IPS DF 4.7 (cell line): ENCODE results near the gene VEZT.
"Not testable (repeated sequence)": the region's sequence is repeated elsewhere in the genome, so short reads cannot be mapped to it uniquely, and the experiment has no call there.

Experiments used
- DNase-seq: peaks from one replicate; pipeline ENCODE4 v3.0.0-alpha.2; 2013; ENCODE audit warnings: low spot score; ENCODE audit errors: extremely low read depth

VEZT gene

DNA sequence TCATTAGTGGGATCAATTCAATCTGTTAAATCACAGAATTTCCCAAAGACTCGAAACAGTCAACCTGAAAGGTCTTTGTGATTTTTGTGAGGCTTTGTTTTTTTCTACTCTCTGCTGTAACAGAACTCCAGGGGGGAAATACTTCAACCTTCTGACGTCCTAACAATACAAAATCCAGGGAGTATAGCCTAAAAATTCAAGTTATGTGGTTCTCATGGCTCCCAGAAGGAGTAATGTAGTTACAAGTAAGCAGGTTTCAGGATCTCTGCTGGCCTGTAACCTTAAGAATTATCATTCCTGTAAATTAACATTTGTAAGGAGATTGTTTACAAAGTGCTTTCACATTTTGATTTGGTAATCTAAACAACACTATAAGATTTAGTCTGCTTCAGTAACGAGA, 39.9 kb downstream of the VEZT start:
- peak; percentile 7 for DNase-seq

DNA sequence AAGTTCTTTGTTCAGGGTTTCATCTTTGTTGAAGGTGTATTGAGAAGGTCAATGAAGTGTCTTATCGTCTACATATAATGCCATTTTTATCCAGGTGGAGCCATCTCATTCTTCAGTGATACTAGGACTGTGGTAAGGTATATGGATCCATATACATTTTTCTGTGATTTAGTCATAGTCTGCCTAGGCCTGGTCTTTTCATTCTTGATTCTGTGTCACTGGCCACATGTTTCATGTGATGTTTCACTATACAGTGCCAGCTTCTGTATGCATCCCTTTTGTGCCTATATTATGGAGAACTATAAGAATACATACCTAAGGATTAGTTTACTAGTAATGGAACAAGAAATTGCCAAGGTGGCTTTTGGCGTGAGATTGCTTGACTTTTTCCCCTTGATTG, 40.5 kb downstream of the VEZT start:
- no peak for DNase-seq

DNA sequence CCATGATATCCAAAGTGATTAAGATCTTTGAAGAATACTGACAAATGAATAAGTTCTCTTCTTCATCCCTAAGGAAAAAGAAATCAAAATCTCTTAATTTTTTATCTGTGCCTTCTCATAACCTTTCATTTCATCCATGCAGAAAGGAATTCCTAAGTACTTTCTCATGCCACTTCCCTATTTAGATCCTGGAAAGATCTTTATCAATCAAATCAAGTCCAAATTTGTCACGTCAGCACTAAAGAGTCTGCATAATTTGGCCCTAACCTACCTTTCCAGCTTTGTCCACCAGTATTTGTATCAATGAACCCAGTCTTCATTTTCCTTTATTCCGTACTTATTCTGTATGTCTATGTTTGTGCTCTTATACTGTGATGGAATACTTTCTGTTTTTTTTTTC, 41.2 kb downstream of the VEZT start:
- DNase-seq = no peak

GRCh38 chr12:95259368-95259767, 41.8 kb downstream of the VEZT start:
- DNase-seq = no peak

DNA sequence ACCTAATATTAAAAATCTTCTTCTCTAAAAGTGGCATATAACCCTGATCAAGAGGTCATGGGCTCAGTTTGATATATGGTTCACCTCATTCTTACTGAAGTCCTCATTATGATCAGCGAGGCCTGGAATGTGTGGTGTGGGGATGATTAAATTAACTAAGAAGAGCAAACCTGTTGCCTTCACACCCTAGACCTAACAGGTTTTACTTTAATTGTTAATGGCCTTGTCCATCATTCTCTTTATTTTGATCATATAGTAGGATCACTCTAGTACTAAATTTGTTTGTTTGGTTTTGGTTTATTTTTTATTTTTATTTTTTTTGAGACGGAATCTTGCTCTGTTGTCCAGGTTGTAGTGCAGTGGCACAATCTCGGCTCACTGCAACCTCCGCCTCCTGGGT, 43.5 kb downstream of the VEZT start:
- DNase-seq = no peak

GRCh38 chr12:95262808-95263207, 45.2 kb downstream of the VEZT start:
- no peak for DNase-seq

GRCh38 chr12:95265765-95266164, 48.2 kb downstream of the VEZT start:
- no peak for DNase-seq

DNA sequence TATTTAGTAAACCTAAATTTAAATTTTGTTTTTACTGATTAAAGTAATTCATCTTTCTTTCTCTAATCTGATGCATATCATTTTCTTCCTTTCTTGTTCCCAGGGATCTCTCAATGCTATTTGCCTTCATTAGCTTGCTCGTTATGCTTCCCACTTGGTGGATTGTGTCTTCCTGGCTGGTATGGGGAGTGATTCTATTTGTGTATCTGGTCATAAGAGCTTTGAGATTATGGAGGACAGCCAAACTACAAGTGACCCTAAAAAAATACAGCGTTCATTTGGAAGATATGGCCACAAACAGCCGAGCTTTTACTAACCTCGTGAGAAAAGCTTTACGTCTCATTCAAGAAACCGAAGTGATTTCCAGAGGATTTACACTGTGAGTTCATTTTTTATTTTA, 48.6 kb downstream of the VEZT start:
- DNase-seq = no peak

DNA sequence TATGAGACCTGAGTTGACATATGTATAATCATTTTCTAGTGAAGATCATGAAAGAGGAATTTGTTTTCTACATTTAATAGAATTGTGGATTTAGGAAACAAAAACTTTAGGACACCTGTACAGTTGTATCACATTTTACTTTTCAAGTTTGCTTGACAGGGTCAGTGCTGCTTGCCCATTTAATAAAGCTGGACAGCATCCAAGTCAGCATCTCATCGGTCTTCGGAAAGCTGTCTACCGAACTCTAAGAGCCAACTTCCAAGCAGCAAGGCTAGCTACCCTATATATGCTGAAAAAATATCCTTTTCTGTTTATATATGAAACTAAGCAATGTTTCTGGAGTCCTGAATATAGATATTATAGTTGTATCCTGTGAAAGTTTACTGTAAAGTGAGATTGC, 52.3 kb downstream of the VEZT start:
- no peak for DNase-seq

DNA sequence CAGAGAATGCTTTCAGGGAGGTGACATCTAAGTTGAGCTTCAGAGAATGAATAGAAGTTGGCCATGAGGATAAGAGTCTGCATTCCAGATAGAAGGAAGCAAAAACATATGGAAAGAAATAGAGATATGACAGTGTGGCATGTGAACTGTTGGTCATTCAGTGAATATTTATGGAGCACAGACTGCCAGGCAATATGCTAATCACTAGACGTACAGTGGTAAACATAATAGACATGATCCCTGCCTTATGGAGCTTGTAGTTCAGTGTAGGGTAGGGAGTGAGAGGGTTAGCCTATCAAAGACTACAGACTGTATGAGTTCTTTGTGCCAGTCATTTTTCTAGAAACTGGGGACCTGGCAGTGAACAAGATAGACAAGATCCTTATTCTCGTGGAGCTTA, 53.9 kb downstream of the VEZT start:
- DNase-seq = no peak

- no peak for DNase-seq
Observed at GRCh38 chr12:95277139-95277538, 59.5 kb downstream of the VEZT start.

DNA sequence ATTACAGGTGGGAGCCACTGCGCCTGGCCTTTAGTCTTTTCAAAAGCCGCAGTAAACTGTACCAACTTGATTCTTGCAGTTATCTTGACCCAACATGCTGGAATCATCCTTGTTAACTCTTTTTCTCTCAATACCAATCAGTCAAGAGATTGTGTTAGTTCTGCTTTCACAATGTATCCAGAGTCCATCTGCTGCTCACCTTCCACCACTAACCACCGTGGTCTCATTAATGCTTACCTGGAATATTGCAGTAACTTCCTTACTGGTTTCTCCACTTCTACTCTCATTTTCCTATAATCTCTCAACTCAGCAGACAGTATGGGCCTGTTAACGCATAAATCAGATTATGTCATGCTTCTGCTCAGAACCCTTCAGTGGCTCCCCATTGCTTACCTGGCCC, 62.2 kb downstream of the VEZT start:
- no peak for DNase-seq

DNA sequence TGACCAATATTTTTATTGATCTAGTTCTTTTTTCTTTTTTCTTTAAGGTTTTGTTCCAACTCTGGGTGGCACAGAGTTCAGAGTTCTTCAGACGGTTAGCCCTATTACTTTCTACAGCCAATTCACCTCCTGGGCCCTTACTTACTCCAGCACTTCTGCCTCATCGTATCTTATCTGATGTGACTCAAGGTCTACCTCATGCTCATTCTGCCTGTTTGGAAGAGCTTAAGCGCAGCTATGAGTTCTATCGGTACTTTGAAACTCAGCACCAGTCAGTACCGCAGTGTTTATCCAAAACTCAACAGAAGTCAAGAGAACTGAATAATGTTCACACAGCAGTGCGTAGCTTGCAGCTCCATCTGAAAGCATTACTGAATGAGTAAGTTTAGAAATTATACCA, 64.7 kb downstream of the VEZT start:
- no peak for DNase-seq

GRCh38 chr12:95283371-95283770, 65.8 kb downstream of the VEZT start:
- no peak for DNase-seq

GRCh38 chr12:95286713-95287112, 69.1 kb downstream of the VEZT start:
- no peak for DNase-seq

DNA sequence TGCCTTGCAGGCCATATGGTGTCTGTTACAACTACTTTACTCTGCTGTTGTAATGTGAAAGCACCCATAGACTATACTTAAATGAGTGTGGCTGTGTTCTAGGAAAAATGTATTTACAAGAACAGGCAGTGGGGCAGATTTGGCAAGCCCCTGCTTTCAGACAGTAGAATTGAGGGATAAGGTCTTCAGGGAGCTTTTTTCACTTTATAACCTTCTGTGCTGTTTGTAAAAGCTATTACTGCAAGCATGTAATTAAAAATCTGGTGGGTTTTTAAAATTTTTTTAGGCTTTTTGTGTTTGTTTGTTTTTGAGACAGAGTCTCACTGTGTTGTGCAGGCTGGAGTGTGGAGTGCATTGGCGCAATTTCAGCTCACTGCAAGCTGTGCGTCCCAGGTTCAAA, 73.9 kb downstream of the VEZT start:
- DNase-seq = no peak

- no peak for DNase-seq
Observed at GRCh38 chr12:95298916-95299315, 81.3 kb downstream of the VEZT start.

DNA sequence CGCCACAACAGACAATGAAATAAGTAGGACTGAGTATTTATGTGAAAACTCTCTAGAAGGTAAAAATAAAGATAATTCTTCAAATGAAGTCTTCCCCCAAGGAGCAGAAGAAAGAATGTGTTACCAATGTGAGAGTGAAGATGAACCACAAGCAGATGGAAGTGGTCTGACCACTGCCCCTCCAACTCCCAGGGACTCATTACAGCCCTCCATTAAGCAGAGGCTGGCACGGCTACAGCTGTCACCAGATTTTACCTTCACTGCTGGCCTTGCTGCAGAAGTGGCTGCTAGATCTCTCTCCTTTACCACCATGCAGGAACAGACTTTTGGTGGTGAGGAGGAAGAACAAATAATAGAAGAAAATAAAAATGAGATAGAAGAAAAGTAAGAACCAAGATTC, 82.7 kb downstream of the VEZT start:
- DNase-seq = no peak

DNA sequence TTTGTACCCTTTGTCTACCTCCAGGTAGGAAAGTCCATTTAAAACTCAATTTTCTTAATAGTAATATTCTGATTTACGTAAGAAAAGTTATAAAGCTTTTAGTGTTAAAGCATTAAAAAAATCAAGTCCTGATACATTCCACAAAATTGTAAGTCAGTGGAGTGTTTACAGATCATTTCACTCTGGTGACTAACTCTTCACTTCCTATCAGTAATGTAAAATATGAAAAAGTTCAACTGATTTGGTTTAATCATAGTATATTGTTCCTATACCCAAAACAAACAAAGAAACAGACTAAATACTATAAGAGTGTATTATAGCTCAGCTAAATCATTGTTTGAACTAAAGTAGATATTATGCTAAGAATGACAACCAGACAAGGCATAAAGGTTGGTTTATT, 85.9 kb downstream of the VEZT start:
- no peak for DNase-seq

GRCh38 chr12:95304673-95305198, 87.1 kb downstream of the VEZT start:
- DNase-seq = no peak

GRCh38 chr12:95312656-95313055, 95.0 kb downstream of the VEZT start:
- no peak for DNase-seq

DNA sequence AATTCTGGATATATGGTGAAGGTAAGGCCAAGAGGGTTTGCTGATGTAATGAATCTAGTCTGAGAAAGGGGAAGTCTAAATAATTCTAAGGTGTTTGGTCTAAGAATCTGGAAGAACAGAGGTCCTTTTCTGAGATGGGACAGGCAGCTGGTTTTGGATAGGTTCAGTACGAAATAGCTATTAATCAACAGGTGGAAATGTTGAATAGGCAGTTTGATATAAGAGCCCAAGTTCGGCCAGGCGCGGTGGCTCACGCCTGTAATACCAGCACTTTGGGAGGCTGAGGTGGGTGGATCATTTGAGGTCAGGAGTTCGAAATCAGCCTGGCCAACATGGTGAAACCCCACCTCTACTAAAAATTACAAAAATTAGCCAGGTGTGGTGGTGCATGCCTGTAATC, 97.1 kb downstream of the VEZT start:
- DNase-seq = not testable (repeated sequence)

DNA sequence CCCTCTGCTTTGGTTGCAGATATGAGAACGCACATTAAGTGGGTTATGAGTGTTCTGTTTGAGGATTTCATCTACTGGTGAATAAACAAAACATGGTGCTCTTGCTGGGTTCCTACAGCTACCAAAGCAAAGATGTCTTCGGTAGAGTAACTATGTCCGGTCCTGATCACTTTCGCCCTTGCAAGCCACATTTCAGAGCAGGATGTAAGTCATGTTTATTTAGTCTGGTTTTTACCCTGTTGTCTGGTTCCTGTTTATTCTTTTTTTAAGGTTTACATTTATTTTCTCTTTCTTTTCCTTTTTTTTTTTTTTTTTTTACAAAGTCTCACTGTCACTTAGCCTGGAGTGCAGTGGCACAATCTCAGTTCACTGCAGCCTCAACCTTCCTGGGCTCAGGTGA, 99.2 kb downstream of the VEZT start:
- DNase-seq = no peak

DNA sequence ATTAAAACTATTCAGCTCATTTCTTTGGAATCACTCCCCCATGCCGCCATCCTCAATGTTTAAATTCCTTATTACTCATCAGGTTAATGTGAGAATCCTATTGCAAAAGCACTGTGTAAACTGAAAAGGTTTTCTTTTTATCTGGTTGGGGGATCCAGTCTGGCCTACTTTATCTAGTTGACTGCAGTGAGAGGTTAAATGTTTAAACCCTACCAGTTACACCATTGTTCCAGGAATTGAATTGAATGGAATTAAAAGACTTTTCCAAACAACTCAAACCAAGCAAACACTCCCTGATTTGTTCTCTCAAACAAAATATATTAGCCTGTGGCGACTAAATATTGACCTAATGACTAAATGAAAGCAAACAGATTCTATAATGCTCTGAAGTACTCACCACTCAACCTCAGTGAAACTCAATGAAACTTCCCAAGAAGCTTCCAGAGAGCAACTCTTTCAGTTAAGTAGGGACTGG, 100.5 kb downstream of the VEZT start:
- DNase-seq = no peak
